Activated T-cell treated with anti-CD3 and anti-CD28 coated beads, Interleukin-2, amount 50 U/mL, for 4 hours (primary cell): Measurements from ENCODE around the gene SBF1. TPM values are rescaled to one million over a fixed set of nuclear protein-coding genes. Genes with fewer than 3 reads are reported as not detected.
"Not testable (repeated sequence)": the region's sequence is repeated elsewhere in the genome, so short reads cannot be mapped to it uniquely, and the experiment has no call there.

ENCODE experiments used
- ATAC-seq, 2 donors: fragments of 200-7000 bp; cut with Tn5 transposase; one replicate each; pipeline ENCODE4 v1.10.0; 2021
- DNase-seq: peaks from one replicate; pipeline ENCODE4 v3.0.0-alpha.2; 2020
- H3K27me3 Mint-ChIP-seq: one replicate; pipeline ENCODE4 v1.8.0; 2021; ENCODE audit warnings: low read depth, mixed read lengths
- H3K36me3 Mint-ChIP-seq: one replicate; pipeline ENCODE4 v1.8.0; 2022; ENCODE audit warnings: mixed read lengths; ENCODE audit not compliant: insufficient read depth
- H3K4me1 Mint-ChIP-seq: one replicate; pipeline ENCODE4 v1.8.0; 2021; ENCODE audit warnings: low read depth, mixed read lengths
- H3K4me3 Mint-ChIP-seq: one replicate; pipeline ENCODE4 v1.8.0; 2021; ENCODE audit warnings: mild to moderate bottlenecking, moderate library complexity, mixed read lengths
- H3K9me3 Mint-ChIP-seq: one replicate; pipeline ENCODE4 v1.8.0; 2021; ENCODE audit warnings: mixed read lengths
- total RNA-seq, 3 donors: library from RNA; stranded (reverse); gene quantifications; one replicate each; pipeline ENCODE4 v1.2.1, GENCODE V29; 2021

Gene SBF1
- total RNA-seq, 3 donors from 2014 or later: 128 to 130 (median 129) TPM

DNA sequence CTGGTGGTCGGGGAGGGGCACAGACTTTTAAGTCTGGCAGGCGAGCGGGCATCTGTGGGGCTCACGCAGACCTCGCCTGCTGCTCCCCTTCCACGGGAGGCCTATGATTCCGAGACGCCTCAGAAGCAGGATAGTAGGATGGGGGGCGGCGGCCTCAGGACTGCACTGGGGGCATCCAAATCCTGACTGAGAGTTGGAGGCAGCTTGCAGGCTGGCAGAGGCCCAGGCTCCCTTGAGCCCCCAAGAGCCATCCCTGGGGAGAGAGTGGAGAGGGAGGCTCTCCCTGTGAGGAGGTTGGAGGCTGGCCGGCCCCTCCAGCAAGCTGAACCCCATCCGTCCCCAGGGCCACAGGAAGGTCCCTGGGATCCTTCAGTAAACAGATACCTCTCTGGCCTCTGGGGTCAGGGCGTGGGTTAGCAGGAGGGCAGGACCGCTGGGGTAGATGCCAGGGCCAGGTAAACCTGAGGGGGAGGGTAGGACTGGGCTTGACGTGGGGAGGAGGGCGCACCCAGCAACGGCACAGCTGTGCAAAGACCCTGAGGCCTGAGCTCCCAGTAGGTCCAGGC is 33.3 kb downstream of the SBF1 start:
- no peak for ATAC-seq
- peaks cover 14% of the 10 kb centered on the region for H3K4me1 Mint-ChIP-seq
- H3K9me3 Mint-ChIP-seq: no peaks in the 10 kb centered on the region
- peaks cover 4% of the 10 kb centered on the region for H3K36me3 Mint-ChIP-seq
- H3K4me3 Mint-ChIP-seq: no peak overlapping the region
- H3K27me3 Mint-ChIP-seq: no peaks in the 10 kb centered on the region
- DNase-seq: no peak

DNA sequence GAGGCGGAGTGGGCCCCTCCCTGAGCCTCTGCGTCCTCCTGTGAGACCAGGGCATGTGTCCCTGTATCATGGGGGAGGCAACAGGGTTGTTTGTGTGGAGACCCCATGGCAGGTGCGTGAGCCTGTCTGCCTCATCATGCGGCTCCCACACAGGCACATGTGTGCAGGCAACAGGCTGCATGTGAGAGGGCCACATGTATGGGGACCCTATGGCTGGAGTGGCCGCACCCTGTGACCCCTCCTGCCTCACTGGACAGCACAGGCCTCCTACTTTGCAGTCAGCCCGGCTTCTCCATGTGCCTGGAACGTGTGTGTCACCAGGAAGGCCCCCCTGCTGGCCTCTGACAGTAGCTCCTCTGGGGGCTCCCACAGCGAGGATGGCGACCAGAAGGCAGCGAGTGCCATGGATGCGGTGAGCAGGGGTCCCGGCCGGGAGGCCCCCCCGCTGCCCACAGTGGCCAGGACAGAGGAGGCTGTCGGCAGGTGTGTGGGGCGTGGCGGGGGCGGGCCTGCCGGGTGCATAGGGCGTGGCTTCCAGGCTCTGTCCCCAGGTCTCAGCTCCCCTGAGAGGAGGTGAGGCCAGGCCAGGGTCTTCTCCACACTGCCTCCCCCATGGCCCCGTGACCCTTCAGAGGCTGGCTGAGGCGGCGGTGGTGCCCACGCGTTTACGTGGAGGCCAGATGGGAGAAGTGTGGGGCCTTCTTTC is 34.1 kb downstream of the SBF1 start:
- H3K27me3 Mint-ChIP-seq: no peaks in the 10 kb centered on the region
- H3K4me1 Mint-ChIP-seq: peaks cover 11% of the 10 kb centered on the region
- DNase-seq (no peak), ATAC-seq (no peak)
- H3K36me3 Mint-ChIP-seq: peaks cover 4% of the 10 kb centered on the region
- no peaks in the 10 kb centered on the region for H3K9me3 Mint-ChIP-seq
- no peak overlapping the region for H3K4me3 Mint-ChIP-seq

DNA sequence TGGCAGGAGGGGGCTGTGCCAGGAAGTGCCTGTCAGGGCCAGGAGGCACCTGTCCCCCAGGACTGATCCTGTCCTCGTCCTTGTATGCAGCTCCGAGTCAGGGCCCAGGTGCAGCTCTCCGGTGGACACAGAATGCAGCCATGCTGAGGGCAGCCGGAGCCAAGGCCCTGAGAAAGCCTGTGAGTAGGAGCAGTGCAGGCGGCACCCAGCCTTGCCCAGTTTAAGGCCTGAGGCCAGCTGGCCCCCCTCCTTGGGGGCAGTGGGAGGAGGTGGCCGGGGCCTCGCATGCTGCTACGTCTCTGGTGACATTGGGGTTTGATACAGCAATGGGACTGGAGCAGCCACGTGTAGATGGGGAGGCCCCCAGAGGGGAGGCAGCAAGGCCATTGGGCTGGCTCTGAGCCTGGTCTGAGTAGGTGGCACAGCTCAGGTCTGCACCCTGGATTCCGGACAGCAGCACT is 34.9 kb downstream of the SBF1 start:
- Mint-ChIP-seq H3K4me3 (no peak overlapping the region), H3K9me3 (no peaks in the 10 kb centered on the region), H3K27me3 (no peaks in the 10 kb centered on the region), H3K4me1 (peaks cover 4% of the 10 kb centered on the region), H3K36me3 (peaks cover 10% of the 10 kb centered on the region)
- ATAC-seq: no peak
- no peak for DNase-seq

DNA sequence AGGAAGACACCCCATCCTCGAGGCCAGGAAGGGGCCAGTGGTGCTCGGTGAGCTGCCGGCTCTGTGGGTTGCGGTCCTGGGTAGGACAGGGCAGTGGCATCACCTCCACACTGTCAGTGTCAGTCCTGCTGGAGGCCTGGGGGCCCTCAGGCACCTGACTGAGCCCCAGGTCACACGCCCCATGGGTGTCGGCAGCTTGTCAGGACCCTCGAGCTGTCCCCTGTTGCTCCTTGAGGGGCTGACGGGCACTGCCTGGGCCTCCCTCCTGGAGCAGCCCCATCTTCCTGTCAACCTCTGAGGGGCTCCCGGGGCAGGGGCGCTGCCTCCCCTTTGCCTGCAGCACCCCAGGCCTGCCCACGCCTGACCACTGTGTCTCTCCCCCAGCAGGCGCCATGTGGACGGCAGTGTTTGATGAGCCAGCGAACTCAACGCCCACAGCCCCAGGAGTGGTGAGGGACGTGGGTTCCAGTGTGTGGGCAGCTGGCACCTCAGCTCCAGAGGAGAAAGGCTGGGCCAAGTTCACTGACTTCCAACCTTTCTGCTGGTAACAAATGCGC is 35.4 kb downstream of the SBF1 start:
- DNase-seq (no peak), ATAC-seq (no peak)
- Mint-ChIP-seq H3K4me3 (no peak overlapping the region), H3K9me3 (no peaks in the 10 kb centered on the region), H3K36me3 (peaks cover 10% of the 10 kb centered on the region), H3K27me3 (no peaks in the 10 kb centered on the region), H3K4me1 (peaks cover 4% of the 10 kb centered on the region)

DNA sequence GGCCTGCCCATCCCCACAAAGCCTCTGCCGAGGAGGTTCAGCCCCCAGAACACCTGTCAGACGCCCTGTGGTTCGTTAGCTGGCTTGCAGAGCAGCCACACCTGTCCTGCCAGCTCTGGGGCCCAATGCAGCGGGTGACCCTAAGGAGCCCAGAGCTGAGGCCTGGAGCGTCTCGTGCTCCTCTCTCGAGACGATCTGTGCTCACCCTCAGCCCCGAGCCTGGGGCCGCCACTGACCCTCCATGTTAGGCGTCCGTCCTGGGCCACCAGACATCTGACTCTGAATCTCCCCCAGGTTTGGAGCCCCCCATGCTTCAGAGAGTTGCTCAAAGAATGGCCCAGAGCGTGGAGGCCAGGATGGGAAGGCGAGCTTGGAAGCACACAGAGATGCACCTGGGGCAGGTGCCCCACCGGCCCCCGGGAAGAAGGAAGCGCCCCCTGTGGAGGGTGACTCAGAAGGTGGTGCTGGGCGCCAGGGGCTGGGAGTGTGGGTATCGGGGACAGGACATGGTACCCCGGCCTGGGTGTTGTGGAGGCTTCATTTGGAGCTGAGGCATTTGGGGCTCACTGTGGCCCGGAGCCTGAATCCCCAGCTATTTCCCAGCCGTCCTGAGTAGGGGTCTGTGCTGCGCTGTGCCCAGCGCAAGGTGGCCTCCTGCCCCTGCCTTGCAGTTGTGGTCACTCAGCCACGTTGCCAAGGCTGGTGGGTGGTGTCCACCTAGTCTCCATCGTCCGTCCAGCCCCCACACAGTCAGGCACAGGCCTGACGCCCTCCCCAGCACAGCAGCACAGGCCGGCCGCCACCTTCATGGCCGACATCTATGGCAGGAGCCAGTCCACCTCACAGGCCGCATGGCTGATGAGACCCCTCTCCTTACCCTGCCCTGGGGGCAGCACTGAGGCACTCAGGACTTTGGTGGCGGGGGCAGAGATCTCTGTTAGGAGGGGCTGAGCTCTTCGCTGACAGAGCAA is 36.2 kb downstream of the SBF1 start:
- ATAC-seq: no peak
- peaks cover 10% of the 10 kb centered on the region for H3K36me3 Mint-ChIP-seq
- peaks cover 4% of the 10 kb centered on the region for H3K4me1 Mint-ChIP-seq
- no peaks in the 10 kb centered on the region for H3K9me3 Mint-ChIP-seq
- no peak for DNase-seq
- H3K4me3 Mint-ChIP-seq: no peak overlapping the region
- no peaks in the 10 kb centered on the region for H3K27me3 Mint-ChIP-seq

DNA sequence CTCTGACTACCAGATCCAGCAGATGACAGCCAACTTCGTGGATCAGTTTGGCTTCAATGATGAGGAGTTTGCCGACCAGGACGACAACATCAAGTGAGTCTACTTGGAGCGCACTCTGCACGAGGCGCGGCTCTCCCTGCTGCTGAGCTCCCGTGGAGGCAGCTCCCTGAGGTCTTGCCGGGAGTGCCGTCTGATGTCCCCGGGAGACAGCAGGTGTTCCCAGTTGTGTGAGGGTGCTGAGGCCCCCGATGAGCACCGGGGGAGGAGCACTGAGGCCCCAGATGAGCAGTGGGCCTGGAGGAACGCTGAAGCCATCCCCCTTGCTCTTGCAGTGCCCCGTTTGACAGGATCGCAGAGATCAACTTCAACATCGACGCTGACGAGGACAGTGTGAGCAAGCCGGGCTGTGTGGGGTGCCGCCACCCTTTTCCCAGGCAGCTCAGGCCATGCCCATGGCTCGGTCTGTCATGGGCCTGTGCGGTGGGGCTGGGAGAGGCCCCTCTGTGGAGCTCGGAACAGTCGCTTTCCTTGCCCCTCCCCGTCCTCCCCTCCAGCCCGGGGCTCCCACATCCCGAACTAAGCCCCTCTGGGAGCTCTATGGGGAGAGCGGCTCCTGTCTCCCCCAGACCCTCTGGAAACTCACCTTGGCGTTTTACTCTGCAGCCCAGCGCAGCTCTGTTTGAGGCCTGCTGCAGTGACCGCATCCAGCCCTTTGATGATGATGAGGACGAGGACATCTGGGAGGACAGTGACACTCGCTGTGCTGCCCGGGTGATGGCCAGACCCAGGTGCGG is 37.1 kb downstream of the SBF1 start:
- no peak overlapping the region for H3K4me3 Mint-ChIP-seq
- H3K4me1 Mint-ChIP-seq: no peaks in the 10 kb centered on the region
- no peaks in the 10 kb centered on the region for H3K27me3 Mint-ChIP-seq
- H3K36me3 Mint-ChIP-seq: peaks cover 7% of the 10 kb centered on the region
- DNase-seq (no peak), ATAC-seq (no peak)
- no peaks in the 10 kb centered on the region for H3K9me3 Mint-ChIP-seq

DNA sequence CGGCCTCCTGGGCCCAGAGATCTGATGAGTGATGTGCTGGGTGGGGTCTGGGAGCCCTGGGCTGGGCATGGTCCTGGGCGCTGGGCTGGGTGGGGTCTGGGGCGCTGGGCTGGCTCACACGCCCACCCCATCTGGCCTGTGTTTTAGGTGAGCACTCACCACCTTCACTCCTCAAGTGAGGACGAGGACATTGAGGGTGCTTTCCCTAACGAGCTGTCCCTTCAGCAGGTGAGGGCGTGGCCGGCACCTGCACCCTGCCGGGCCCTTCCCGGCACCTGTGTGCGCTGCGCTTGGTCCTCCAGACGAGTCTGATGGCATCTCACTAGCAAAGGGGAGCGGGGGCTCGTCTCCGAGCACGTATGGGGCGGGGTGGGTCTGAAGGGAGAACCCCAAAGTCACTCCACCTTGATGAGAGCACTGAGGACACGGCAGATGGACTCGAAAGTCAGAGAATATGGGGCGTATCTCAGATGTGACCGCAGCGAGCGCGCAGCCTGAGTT is 37.9 kb downstream of the SBF1 start:
- Mint-ChIP-seq H3K4me1 (no peaks in the 10 kb centered on the region), H3K9me3 (no peaks in the 10 kb centered on the region), H3K4me3 (no peak overlapping the region), H3K36me3 (peaks cover 7% of the 10 kb centered on the region), H3K27me3 (no peaks in the 10 kb centered on the region)
- no peak for ATAC-seq
- DNase-seq: no peak

DNA sequence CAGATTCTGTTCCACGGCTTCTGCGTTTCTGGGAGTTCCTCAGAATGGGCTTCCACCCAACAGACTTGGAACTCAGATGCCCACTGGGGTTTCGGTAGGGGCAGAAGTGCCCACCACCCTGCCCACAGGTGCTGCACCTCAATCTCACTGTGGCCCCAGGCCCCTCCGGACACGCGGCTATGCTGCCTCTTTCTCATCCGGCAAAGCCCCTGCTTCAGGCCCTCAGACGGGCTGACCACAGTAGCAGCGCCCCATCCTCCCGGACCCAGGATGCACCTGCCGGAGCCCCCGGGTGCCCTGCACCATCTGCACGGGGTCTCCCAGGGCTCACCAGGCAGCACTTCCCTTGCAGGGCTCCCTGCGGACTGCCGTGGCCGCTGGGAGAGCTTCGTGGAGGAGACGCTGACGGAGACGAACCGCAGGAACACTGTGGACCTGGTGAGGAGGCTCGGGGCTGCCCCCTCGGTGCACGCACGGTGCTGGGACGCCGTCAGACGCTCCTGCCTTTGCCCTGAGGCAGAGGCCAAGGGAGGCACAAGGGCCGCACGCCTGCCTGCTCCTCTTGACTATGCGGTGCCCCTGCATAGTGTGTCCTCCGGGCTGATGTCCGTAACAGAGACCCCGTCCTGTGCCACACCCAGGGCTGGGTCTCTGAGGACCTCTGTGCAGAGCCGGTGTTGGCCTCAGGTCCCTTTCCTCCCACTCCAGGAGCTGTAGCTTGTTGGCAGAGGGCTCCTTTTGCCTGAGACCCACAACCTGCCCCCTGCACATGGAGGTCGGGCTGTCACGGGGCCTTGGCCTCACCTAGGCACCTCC is 38.6 kb downstream of the SBF1 start:
- Mint-ChIP-seq H3K27me3 (no peaks in the 10 kb centered on the region), H3K9me3 (no peaks in the 10 kb centered on the region), H3K4me1 (no peaks in the 10 kb centered on the region), H3K36me3 (peaks cover 12% of the 10 kb centered on the region), H3K4me3 (no peak overlapping the region)
- ATAC-seq (no peak), DNase-seq (no peak)

DNA sequence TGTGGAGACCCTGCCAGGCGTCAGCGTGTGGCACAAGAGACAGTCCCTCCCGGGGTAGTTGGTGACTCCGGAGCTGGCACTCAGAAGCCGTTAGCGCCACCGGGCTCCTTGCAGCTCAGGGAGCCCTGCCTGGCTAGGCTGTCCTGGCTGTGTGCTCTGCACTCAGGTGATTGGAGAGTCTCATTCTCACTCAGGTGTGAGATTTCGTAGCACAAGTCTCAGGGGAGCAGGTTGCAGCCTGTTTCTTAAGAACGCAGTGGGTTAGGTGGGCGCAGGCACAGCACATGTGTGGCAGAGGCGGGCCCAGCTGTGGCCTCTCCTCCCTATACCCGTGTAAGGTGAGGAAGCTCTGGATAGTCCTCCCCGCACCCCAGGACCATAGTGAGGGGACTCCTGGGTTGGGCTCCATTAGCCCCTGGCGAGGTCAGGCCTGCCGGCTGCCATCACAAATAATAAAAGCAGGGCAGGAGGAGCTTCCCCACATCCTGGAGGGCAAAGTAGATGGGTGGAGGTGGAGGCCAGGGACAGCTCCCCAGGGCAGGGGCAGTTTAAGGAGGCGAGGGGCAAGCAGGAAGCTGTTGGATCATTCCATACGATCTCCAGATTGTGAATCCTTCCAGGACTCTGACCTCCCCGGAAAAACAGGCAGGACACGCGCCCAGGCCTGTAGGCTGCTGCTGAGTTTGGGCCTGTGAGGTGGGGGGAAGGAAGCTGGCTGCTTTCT is 39.4 kb downstream of the SBF1 start:
- DNase-seq (no peak), ATAC-seq (no peak)
- Mint-ChIP-seq H3K4me3 (no peak overlapping the region), H3K36me3 (peaks cover 12% of the 10 kb centered on the region), H3K4me1 (no peaks in the 10 kb centered on the region), H3K9me3 (no peaks in the 10 kb centered on the region), H3K27me3 (no peaks in the 10 kb centered on the region)

DNA sequence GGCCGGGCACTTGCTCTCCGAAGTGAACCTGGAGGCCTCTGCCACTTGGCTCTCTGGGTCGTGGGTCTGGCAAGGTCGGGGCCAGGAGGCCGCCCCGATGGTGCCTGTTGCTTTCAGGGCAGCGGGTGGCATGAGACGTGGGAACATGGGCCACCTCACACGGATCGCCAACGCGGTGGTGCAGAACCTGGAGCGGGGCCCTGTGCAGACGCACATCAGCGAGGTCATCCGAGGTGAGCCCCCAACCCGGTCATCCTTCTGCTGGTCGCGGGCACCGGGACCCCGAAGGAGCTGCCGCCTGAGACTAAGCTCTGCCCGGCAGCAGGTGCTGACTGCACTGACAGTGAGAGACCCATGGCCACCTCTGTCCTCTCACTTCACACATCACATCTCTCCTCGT is 40.0 kb downstream of the SBF1 start:
- H3K4me1 Mint-ChIP-seq: no peaks in the 10 kb centered on the region
- no peak for DNase-seq
- no peak for ATAC-seq
- peaks cover 12% of the 10 kb centered on the region for H3K36me3 Mint-ChIP-seq
- H3K27me3 Mint-ChIP-seq: no peaks in the 10 kb centered on the region
- H3K4me3 Mint-ChIP-seq: no peak overlapping the region
- H3K9me3 Mint-ChIP-seq: no peaks in the 10 kb centered on the region

DNA sequence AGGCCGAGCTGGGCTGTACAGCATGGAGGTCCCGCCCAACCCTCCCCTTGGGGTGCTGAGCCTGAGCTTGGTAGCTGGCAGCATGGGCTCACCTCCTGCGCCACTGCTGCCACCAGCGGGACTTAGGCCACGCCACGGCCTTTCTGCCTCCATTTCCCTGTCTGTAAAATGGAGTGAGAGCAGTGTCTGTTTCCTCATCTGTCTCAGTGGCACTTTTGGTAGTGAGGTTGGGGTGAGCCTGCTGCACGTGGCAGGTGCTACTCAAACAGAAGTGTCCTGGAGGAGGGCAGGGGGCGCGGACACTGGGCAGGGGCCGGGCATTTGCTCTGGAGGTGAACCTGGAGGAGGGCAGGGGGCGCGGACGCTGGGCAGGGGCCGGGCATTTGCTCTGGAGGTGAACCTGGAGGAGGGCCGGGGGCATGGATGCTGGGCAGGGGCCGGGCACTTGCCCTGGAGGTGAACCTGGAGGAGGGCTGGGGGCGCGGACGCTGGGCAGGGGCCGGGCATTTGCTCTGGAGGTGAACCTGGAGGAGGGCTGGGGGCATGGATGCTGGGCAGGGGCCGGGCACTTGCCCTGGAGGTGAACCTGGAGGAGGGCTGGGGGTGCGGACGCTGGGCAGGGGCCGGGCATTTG is 41.8 kb downstream of the SBF1 start:
- DNase-seq, ATAC-seq, H3K4me3 Mint-ChIP-seq, H3K27me3 Mint-ChIP-seq, H3K9me3 Mint-ChIP-seq, H3K4me1 Mint-ChIP-seq: not testable (repeated sequence)
- H3K36me3 Mint-ChIP-seq: peaks cover 19% of the 10 kb centered on the region

DNA sequence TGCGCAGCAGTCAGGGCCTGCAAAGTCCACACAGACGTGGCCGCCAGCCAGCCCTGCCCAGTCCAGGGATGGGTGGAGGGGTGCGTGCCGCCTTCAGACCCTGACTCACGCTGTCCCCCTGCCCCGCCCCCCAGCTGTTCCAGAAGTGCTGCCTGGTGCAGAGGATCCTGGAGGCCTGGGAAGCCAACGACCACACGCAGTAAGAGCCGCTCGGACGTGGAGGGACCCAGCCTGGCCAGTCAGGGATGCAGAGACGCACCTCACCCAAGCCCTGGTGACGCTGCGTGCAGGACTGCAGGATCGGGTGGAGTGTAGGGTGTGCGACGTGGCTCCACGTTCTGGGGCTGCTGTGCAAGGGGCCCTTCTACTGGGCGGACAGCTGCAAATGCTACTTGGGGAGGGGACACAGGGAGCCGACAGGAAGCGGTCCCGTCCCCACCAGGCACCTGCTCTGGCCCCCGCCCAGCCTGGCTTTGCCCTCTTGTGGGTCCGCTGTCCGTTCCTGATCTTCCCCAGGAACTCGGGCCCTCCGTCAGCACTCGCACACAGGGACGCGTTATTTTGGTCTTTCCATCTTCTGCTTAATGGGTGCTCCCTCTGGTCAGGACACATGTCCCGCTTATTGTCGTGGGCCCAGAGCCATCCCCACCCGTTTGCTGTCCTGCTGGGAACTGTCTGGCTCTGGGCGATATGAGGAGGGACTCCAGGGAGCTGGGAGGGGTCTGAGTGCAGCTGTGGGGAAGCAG is 42.5 kb downstream of the SBF1 start:
- Mint-ChIP-seq H3K4me3 (no peak overlapping the region), H3K4me1 (no peaks in the 10 kb centered on the region), H3K9me3 (no peaks in the 10 kb centered on the region), H3K36me3 (peaks cover 19% of the 10 kb centered on the region), H3K27me3 (no peaks in the 10 kb centered on the region)
- DNase-seq (no peak), ATAC-seq (no peak)
